GM23338 (cell line): ENCODE results near the gene SH3TC2. TPM values are rescaled to one million over a fixed set of nuclear protein-coding genes. Genes with fewer than 3 reads are reported as not detected.

Experiments
- ATAC-seq: fragments of 200-7000 bp; cut with Tn5 transposase; 3 replicates; pipeline ENCODE4 v1.9.1; 2020
- DNase-seq: peaks from one replicate; pipeline ENCODE4 v3.0.0-alpha.2; 2015; ENCODE audit warnings: low spot score
- H2AFZ ChIP-seq: fragments of 200-600 bp; sonication (generic); 2 replicates; pipeline ENCODE4 v1.8.0; 2016; ENCODE audit warnings: antibody characterized with exemption, mild to moderate bottlenecking, moderate library complexity
- H3F3A ChIP-seq: fragments of 200-600 bp; sonication (generic); replicated peaks from 2 replicates; pipeline ENCODE4 v1.8.0; 2017; ENCODE audit warnings: antibody characterized with exemption, mixed run types, low read depth
- H3K27ac ChIP-seq: fragments of 200-600 bp; sonication (generic); 2 replicates; pipeline ENCODE4 v1.6.1; 2016; ENCODE audit warnings: low read depth
- H3K27me3 ChIP-seq: fragments of 200-600 bp; sonication (generic); 2 replicates; pipeline ENCODE4 v1.8.0; 2016; ENCODE audit warnings: mild to moderate bottlenecking, mixed run types, moderate library complexity; ENCODE audit not compliant: insufficient read depth
- H3K36me3 ChIP-seq: fragments of 200-600 bp; sonication (generic); 2 replicates; pipeline ENCODE4 v1.8.0; 2016; ENCODE audit warnings: mild to moderate bottlenecking; ENCODE audit not compliant: insufficient read depth
- H3K4me1 ChIP-seq: fragments of 200-600 bp; sonication (generic); 2 replicates; pipeline ENCODE4 v1.8.0; 2016; ENCODE audit warnings: mild to moderate bottlenecking, moderate library complexity; ENCODE audit not compliant: insufficient read depth
- H3K4me2 ChIP-seq: fragments of 200-600 bp; sonication (generic); 2 replicates; pipeline ENCODE4 v1.7.1; 2017; ENCODE audit warnings: mixed run types
- H3K4me3 ChIP-seq: fragments of 200-600 bp; sonication (generic); 2 replicates; pipeline ENCODE4 v1.6.1; 2016; ENCODE audit warnings: mixed run types
- H3K79me2 ChIP-seq: fragments of 200-600 bp; sonication (generic); replicated peaks from 2 replicates; pipeline ENCODE4 v1.8.0; 2017; ENCODE audit warnings: mild to moderate bottlenecking; ENCODE audit not compliant: insufficient read depth
- H3K9me2 ChIP-seq: fragments of 200-600 bp; sonication (generic); 2 replicates; pipeline ENCODE4 v1.8.0; 2017; ENCODE audit not compliant: insufficient read depth
- H4K20me1 ChIP-seq: fragments of 200-600 bp; sonication (generic); replicated peaks from 2 replicates; pipeline ENCODE4 v1.8.0; 2017; ENCODE audit warnings: mild to moderate bottlenecking; ENCODE audit not compliant: insufficient read depth
- H3K27ac Mint-ChIP-seq: 2 replicates; pipeline ENCODE4 v1.8.0; 2020; ENCODE audit warnings: inconsistent platforms, mild to moderate bottlenecking, moderate library complexity, mixed read lengths
- H3K27me3 Mint-ChIP-seq: 3 replicates; pipeline ENCODE4 v1.8.0; 2022; ENCODE audit warnings: low read depth, mild to moderate bottlenecking, moderate library complexity, mixed read lengths, inconsistent platforms; ENCODE audit not compliant: insufficient read depth, poor library complexity
- H3K36me3 Mint-ChIP-seq: 3 replicates; pipeline ENCODE4 v1.8.0; 2021; ENCODE audit warnings: low read depth, mild to moderate bottlenecking, inconsistent platforms, moderate library complexity, mixed read lengths
- H3K4me1 Mint-ChIP-seq: 3 replicates; pipeline ENCODE4 v1.8.0; 2020; ENCODE audit warnings: mild to moderate bottlenecking, inconsistent platforms, mixed read lengths
- H3K4me3 Mint-ChIP-seq: 3 replicates; pipeline ENCODE4 v1.8.0; 2021; ENCODE audit warnings: moderate library complexity, mild to moderate bottlenecking, inconsistent platforms, mixed read lengths
- H3K9me3 Mint-ChIP-seq: 3 replicates; pipeline ENCODE4 v1.8.0; 2020; ENCODE audit warnings: moderate library complexity, mild to moderate bottlenecking, inconsistent platforms, mixed read lengths
- CREB1 ChIP-seq: fragments of 250-450 bp; sonication (Bioruptor Pico); IDR thresholded peaks from 2 replicates; pipeline ENCODE4 v1.5.0; 2020; ENCODE audit warnings: low read depth, mild to moderate bottlenecking, moderate library complexity
- EZH2 ChIP-seq: fragments of 200-600 bp; sonication (generic); IDR thresholded peaks from one replicate; pipeline ENCODE4 v1.8.0; 2017; ENCODE audit warnings: antibody characterized with exemption, mild to moderate bottlenecking, low read depth; ENCODE audit not compliant: unreplicated experiment
- EZH2phosphoT487 ChIP-seq: fragments of 200-600 bp; sonication (generic); IDR thresholded peaks from one replicate; pipeline ENCODE4 v1.8.1; 2018; ENCODE audit warnings: antibody characterized with exemption; ENCODE audit not compliant: unreplicated experiment
- polyA plus RNA-seq: library from polyadenylated mRNA; unstranded; fragments of >200 nt; fragmentation: Nextera tagmentation; extraction: Ambion mirVana; gene quantifications from 2 replicates; pipeline ENCODE4 v1.2.1, GENCODE V29; 2016
- total RNA-seq: library from RNA; depleted of rRNA; stranded (reverse); fragments of >200 nt; shearing (Covaris generic); gene quantifications from 2 replicates; pipeline ENCODE4 v1.2.3, GENCODE V29; 2014
- TF ChIP-seq, protein P1 (sequence below): fragments of 250-450 bp; sonication (Bioruptor Pico); IDR thresholded peaks from 2 replicates; pipeline ENCODE4 v1.5.0; 2020; ENCODE audit warnings: mild to moderate bottlenecking, moderate library complexity
- TF ChIP-seq, protein P2 (sequence below): IDR thresholded peaks from one replicate; pipeline ENCODE4 v1.6.1; 2018; ENCODE audit warnings: antibody characterized with exemption; ENCODE audit not compliant: unreplicated experiment

Gene SH3TC2
- total and polyA plus RNA-seq, 2 experiments from 2014 or later = 0.10 to 0.17 TPM

DNA sequence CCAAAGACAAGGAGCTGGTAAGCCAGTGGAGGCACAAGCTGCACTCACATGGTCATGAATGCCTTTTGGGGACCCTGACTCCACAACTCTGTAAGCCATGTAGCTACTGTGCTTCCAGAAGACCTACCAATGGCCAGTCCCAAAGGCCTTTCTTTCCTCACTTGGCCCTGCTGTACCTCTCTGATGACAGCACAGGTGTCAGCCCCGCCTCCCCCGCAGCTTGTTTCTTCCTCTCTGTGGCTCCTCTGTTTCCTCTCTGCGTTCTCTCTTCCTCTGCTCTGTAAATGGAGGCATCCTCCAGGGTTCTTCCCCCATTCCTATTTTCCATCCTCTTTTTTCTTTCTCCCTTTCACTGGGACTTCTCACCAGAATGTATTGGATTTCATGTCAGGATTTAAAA lies 26.7 kb downstream of the SH3TC2 start:
- no peak for ATAC-seq
- no peak for DNase-seq
- no peak overlapping the region for H3K4me2 ChIP-seq
- Mint-ChIP-seq H3K4me3 (no peak overlapping the region), H3K9me3 (no peaks in the 10 kb centered on the region), H3K36me3 (no peaks in the 10 kb centered on the region), H3K27me3 (peaks cover 3% of the 10 kb centered on the region), H3K4me1 (no peaks in the 10 kb centered on the region), H3K27ac (no peak overlapping the region)
- no peaks in the 10 kb centered on the region for H4K20me1 ChIP-seq
- no peak for TF ChIP-seq EZH2phosphoT487
- TF ChIP-seq, protein P1, sequence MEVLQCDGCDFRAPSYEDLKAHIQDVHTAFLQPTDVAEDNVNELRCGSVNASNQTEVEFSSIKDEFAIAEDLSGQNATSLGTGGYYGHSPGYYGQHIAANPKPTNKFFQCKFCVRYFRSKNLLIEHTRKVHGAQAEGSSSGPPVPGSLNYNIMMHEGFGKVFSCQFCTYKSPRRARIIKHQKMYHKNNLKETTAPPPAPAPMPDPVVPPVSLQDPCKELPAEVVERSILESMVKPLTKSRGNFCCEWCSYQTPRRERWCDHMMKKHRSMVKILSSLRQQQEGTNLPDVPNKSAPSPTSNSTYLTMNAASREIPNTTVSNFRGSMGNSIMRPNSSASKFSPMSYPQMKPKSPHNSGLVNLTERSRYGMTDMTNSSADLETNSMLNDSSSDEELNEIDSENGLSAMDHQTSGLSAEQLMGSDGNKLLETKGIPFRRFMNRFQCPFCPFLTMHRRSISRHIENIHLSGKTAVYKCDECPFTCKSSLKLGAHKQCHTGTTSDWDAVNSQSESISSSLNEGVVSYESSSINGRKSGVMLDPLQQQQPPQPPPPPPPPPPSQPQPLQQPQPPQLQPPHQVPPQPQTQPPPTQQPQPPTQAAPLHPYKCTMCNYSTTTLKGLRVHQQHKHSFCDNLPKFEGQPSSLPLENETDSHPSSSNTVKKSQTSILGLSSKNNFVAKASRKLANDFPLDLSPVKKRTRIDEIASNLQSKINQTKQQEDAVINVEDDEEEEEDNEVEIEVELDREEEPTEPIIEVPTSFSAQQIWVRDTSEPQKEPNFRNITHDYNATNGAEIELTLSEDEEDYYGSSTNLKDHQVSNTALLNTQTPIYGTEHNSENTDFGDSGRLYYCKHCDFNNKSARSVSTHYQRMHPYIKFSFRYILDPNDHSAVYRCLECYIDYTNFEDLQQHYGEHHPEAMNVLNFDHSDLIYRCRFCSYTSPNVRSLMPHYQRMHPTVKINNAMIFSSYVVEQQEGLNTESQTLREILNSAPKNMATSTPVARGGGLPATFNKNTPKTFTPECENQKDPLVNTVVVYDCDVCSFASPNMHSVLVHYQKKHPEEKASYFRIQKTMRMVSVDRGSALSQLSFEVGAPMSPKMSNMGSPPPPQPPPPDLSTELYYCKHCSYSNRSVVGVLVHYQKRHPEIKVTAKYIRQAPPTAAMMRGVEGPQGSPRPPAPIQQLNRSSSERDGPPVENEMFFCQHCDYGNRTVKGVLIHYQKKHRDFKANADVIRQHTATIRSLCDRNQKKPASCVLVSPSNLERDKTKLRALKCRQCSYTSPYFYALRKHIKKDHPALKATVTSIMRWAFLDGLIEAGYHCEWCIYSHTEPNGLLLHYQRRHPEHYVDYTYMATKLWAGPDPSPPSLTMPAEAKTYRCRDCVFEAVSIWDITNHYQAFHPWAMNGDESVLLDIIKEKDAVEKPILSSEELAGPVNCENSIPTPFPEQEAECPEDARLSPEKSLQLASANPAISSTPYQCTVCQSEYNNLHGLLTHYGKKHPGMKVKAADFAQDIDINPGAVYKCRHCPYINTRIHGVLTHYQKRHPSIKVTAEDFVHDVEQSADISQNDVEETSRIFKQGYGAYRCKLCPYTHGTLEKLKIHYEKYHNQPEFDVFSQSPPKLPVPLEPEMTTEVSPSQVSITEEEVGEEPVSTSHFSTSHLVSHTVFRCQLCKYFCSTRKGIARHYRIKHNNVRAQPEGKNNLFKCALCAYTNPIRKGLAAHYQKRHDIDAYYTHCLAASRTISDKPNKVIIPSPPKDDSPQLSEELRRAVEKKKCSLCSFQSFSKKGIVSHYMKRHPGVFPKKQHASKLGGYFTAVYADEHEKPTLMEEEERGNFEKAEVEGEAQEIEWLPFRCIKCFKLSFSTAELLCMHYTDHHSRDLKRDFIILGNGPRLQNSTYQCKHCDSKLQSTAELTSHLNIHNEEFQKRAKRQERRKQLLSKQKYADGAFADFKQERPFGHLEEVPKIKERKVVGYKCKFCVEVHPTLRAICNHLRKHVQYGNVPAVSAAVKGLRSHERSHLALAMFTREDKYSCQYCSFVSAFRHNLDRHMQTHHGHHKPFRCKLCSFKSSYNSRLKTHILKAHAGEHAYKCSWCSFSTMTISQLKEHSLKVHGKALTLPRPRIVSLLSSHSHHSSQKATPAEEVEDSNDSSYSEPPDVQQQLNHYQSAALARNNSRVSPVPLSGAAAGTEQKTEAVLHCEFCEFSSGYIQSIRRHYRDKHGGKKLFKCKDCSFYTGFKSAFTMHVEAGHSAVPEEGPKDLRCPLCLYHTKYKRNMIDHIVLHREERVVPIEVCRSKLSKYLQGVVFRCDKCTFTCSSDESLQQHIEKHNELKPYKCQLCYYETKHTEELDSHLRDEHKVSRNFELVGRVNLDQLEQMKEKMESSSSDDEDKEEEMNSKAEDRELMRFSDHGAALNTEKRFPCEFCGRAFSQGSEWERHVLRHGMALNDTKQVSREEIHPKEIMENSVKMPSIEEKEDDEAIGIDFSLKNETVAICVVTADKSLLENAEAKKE (CRISPR knock-in tag) = no peak
- no peak for TF ChIP-seq EZH2
- TF ChIP-seq, protein P2, sequence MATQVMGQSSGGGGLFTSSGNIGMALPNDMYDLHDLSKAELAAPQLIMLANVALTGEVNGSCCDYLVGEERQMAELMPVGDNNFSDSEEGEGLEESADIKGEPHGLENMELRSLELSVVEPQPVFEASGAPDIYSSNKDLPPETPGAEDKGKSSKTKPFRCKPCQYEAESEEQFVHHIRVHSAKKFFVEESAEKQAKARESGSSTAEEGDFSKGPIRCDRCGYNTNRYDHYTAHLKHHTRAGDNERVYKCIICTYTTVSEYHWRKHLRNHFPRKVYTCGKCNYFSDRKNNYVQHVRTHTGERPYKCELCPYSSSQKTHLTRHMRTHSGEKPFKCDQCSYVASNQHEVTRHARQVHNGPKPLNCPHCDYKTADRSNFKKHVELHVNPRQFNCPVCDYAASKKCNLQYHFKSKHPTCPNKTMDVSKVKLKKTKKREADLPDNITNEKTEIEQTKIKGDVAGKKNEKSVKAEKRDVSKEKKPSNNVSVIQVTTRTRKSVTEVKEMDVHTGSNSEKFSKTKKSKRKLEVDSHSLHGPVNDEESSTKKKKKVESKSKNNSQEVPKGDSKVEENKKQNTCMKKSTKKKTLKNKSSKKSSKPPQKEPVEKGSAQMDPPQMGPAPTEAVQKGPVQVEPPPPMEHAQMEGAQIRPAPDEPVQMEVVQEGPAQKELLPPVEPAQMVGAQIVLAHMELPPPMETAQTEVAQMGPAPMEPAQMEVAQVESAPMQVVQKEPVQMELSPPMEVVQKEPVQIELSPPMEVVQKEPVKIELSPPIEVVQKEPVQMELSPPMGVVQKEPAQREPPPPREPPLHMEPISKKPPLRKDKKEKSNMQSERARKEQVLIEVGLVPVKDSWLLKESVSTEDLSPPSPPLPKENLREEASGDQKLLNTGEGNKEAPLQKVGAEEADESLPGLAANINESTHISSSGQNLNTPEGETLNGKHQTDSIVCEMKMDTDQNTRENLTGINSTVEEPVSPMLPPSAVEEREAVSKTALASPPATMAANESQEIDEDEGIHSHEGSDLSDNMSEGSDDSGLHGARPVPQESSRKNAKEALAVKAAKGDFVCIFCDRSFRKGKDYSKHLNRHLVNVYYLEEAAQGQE = no peak
- no peak for TF ChIP-seq CREB1 (CRISPR knock-in tag)
- no peaks in the 10 kb centered on the region for H3K4me1 ChIP-seq
- no peak overlapping the region for H3K4me3 ChIP-seq
- no peaks in the 10 kb centered on the region for H3K36me3 ChIP-seq
- no peaks in the 10 kb centered on the region for H3K79me2 ChIP-seq
- H3F3A ChIP-seq = no peaks in the 10 kb centered on the region
- H2AFZ ChIP-seq = no peak overlapping the region
- no peak overlapping the region for H3K27ac ChIP-seq
- H3K9me2 ChIP-seq = no peaks in the 10 kb centered on the region
- H3K27me3 ChIP-seq = no peaks in the 10 kb centered on the region
